ENCODE data around the gene PNPLA1.

PNPLA1 gene

GRCh38 chr6:36243562-36244212 is 26.2 kb upstream of the PNPLA1 start:
- ATAC-seq, result no peak
- TF ChIP-seq TOX (CRISPR knock-in tag; IDR thresholded peaks at IDR 0.05; ENCODE audit: borderline replicate concordance), result no peak
- no peak for TF ChIP-seq BACH2 (CRISPR knock-in tag; IDR thresholded peaks at IDR 0.05; ENCODE audit: borderline replicate concordance)
- no peak for TF ChIP-seq POU6F1 (CRISPR knock-in tag; IDR thresholded peaks at IDR 0.05; ENCODE audit: borderline replicate concordance, low read depth)
- no peak for TF ChIP-seq CSRNP3 (CRISPR knock-in tag; IDR thresholded peaks at IDR 0.05)
- no peak for TF ChIP-seq ZNF8 (CRISPR knock-in tag; IDR thresholded peaks at IDR 0.05)
- no peak for TF ChIP-seq PPARA (CRISPR knock-in tag; IDR thresholded peaks at IDR 0.05; ENCODE audit: borderline replicate concordance)
- no peak for TF ChIP-seq SNAI2 (CRISPR knock-in tag; IDR thresholded peaks at IDR 0.05)
- no peak for TF ChIP-seq ZFP30 (CRISPR knock-in tag; IDR thresholded peaks at IDR 0.05)
- no peak for TF ChIP-seq ZFP3 (CRISPR knock-in tag; IDR thresholded peaks at IDR 0.05)
- no peak for TF ChIP-seq OSR1 (CRISPR knock-in tag; IDR thresholded peaks at IDR 0.05)

GRCh38 chr6:36244641-36245280 is 25.1 kb upstream of the PNPLA1 start:
- TF ChIP-seq ZFP3 (CRISPR knock-in tag; IDR thresholded peaks at IDR 0.05) (no peak), CSDC2 (CRISPR knock-in tag; IDR thresholded peaks at IDR 0.05) (no peak), TCF4 (CRISPR knock-in tag; IDR thresholded peaks at IDR 0.05; ENCODE audit: borderline replicate concordance) (no peak), RARB (CRISPR knock-in tag; IDR thresholded peaks at IDR 0.05) (no peak), ZNF8 (CRISPR knock-in tag; IDR thresholded peaks at IDR 0.05) (no peak), ESRRG (CRISPR knock-in tag; IDR thresholded peaks at IDR 0.05) (no peak), PPARA (CRISPR knock-in tag; IDR thresholded peaks at IDR 0.05; ENCODE audit: borderline replicate concordance) (no peak), ZFP30 (CRISPR knock-in tag; IDR thresholded peaks at IDR 0.05) (no peak), ISL1 (CRISPR knock-in tag; IDR thresholded peaks at IDR 0.05) (no peak), SNAI2 (CRISPR knock-in tag; IDR thresholded peaks at IDR 0.05) (no peak), TSHZ2 (CRISPR knock-in tag; IDR thresholded peaks at IDR 0.05) (no peak), ZNF70 (CRISPR knock-in tag; IDR thresholded peaks at IDR 0.05) (no peak), ZNF565 (CRISPR knock-in tag; conservative IDR thresholded peaks at IDR 0.05; ENCODE audit: low read depth) (no peak), CREB5 (CRISPR knock-in tag; IDR thresholded peaks at IDR 0.05; ENCODE audit: low read depth) (no peak), ARNTL (CRISPR knock-in tag; IDR thresholded peaks at IDR 0.05; ENCODE audit: borderline replicate concordance, low read depth) (no peak)
- ATAC-seq, result no peak

- peak; percentile 39; the same call in 1 of the 3 replicates for ATAC-seq
- TF ChIP-seq ZFP3 (CRISPR knock-in tag; IDR thresholded peaks at IDR 0.05) (no peak), ZFP30 (CRISPR knock-in tag; IDR thresholded peaks at IDR 0.05) (no peak), POU6F1 (CRISPR knock-in tag; IDR thresholded peaks at IDR 0.05; ENCODE audit: borderline replicate concordance, low read depth) (no peak)
Measured at GRCh38 chr6:36245572-36246061, 24.2 kb upstream of the PNPLA1 start.
